SU-DHL-6 (cell line): ENCODE data around the gene TLR6.

Experiments
- EZH2phosphoT487 ChIP-seq: fragments of 200-600 bp; sonication (generic), shearing (Covaris generic); conservative IDR thresholded peaks from 2 replicates; pipeline ENCODE4 v1.6.1; 2018; ENCODE audit warnings: mild to moderate bottlenecking, antibody characterized with exemption, low read length, moderate library complexity, mixed read lengths
- TF ChIP-seq, protein P1 (sequence below): fragments of 200-600 bp; sonication (generic); IDR thresholded peaks from one replicate; pipeline ENCODE4 v1.5.1; 2017; ENCODE audit warnings: antibody characterized with exemption, mild to moderate bottlenecking, low read length, moderate library complexity; ENCODE audit not compliant: insufficient read depth, poor library complexity, severe bottlenecking

DNA sequence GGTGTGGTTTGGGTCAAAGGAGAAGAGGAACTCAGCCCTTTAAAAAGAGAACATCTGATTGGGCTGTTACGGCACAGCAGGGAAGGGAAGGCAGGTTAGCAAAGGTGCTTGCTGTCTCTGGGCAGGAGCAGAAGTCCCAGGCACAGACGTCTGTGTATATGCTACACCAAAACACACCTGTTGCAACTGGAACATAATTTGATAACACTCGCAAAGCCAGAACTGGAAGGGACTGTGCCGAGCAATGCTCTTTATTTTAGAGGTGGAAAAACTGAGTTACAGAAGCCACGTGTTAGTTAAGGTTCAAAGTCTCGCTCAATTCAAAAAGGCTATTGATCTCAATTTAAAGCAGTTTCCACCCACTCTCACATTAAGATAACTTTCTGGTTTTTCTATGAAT is 8.8 kb upstream of the TLR6 start:
- no peak for TF ChIP-seq EZH2phosphoT487
- TF ChIP-seq, protein P1, sequence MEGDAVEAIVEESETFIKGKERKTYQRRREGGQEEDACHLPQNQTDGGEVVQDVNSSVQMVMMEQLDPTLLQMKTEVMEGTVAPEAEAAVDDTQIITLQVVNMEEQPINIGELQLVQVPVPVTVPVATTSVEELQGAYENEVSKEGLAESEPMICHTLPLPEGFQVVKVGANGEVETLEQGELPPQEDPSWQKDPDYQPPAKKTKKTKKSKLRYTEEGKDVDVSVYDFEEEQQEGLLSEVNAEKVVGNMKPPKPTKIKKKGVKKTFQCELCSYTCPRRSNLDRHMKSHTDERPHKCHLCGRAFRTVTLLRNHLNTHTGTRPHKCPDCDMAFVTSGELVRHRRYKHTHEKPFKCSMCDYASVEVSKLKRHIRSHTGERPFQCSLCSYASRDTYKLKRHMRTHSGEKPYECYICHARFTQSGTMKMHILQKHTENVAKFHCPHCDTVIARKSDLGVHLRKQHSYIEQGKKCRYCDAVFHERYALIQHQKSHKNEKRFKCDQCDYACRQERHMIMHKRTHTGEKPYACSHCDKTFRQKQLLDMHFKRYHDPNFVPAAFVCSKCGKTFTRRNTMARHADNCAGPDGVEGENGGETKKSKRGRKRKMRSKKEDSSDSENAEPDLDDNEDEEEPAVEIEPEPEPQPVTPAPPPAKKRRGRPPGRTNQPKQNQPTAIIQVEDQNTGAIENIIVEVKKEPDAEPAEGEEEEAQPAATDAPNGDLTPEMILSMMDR = no peak
